ENCODE measurements around the gene CLCN1. TPM values are rescaled to one million over a fixed set of nuclear protein-coding genes. Genes with fewer than 3 reads are reported as not detected.

CLCN1 gene
- total and polyA plus RNA-seq, 12 donors: under 0.01 to 0.32 (median 0.12) TPM; not detected in 8

- Histone ChIP-seq H3K4me3 (no peak overlapping the region), H3K4me1 (replicated peaks in 1 of 2) (no peaks in the 10 kb centered on the region), H3K36me3 (replicated peaks in 1 of 2) (peaks cover 0 to 65% of the 10 kb centered on the region in 2 donors), H3K27ac (no peak overlapping the region), H3K9me3 (replicated peaks in 1 of 3) (no peaks in the 10 kb centered on the region), H3K27me3 (no peaks in the 10 kb centered on the region)
- 60 to 80% (median 70%) methylated on average over 2 of the region's 2 CpGs for WGBS, 4 donors
- TF ChIP-seq CTCF (IDR thresholded peaks at IDR 0.05) (no peak), POLR2A (IDR thresholded peaks at IDR 0.05) (no peak)
- no peak for DNase-seq
- intact Hi-C loops (cut with DNase I): no loop called here
Measured at GRCh38 chr7:143299346-143299745, 16.6 kb upstream of the CLCN1 start.

- Histone ChIP-seq H3K27ac (no peak overlapping the region), H3K27me3 (no peaks in the 10 kb centered on the region), H3K36me3 (replicated peaks in 1 of 2) (peaks cover 0 to 65% of the 10 kb centered on the region in 2 donors), H3K4me1 (replicated peaks in 1 of 2) (no peaks in the 10 kb centered on the region), H3K4me3 (no peak overlapping the region), H3K9me3 (replicated peaks in 1 of 3) (no peaks in the 10 kb centered on the region)
- intact Hi-C loops (cut with DNase I): loop anchor here in 1 of 2 donors (10.0 kb wide), 1 partner anchor 115 kb away; no protein-coding TSS in a partner anchor
- TF ChIP-seq CTCF (IDR thresholded peaks at IDR 0.05) (peak in 5 of 6 experiments; percentile 21 to 54 (median 44)), POLR2A (IDR thresholded peaks at IDR 0.05) (no peak)
- 66 to 74% (median 69%) methylated on average over 6 to 8 of the region's 8 CpGs for WGBS, 4 donors
- DNase-seq: peak in 6 of 7 donors; percentile 25 to 67 (median 59)
Measured at GRCh38 chr7:143299840-143300239, 16.1 kb upstream of the CLCN1 start.

- intact Hi-C loops (cut with DNase I): loop anchor here in 1 of 2 donors (10.0 kb wide), 1 partner anchor 114 kb away; no protein-coding TSS in a partner anchor
- no peak for DNase-seq
- H3K4me3 ChIP-seq: no peak overlapping the region
- WGBS, 4 donors: 73 to 84% (median 79%) methylated on average over 8 of the region's 8 CpGs
- H3K4me1 ChIP-seq (replicated peaks in 1 of 2): no peaks in the 10 kb centered on the region
- H3K36me3 ChIP-seq (replicated peaks in 1 of 2): peaks cover 0 to 65% of the 10 kb centered on the region in 2 donors
- H3K27ac ChIP-seq: no peak overlapping the region
- H3K9me3 ChIP-seq (replicated peaks in 1 of 3): no peaks in the 10 kb centered on the region
- H3K27me3 ChIP-seq: no peaks in the 10 kb centered on the region
- TF ChIP-seq POLR2A (IDR thresholded peaks at IDR 0.05) (no peak), CTCF (IDR thresholded peaks at IDR 0.05) (no peak)
Measured at GRCh38 chr7:143300959-143301935, 14.7 kb upstream of the CLCN1 start.

GRCh38 chr7:143303733-143304132 lies 12.2 kb upstream of the CLCN1 start:
- H3K36me3 ChIP-seq (replicated peaks in 1 of 2): peaks cover 0 to 81% of the 10 kb centered on the region in 2 donors
- intact Hi-C loops (cut with DNase I): loop anchor here in 1 of 2 donors (10.0 kb wide), 1 partner anchor 111 kb away; no protein-coding TSS in a partner anchor
- WGBS, 4 donors: 94 to 97% (median 96%) methylated on average over 10 of the region's 10 CpGs

More at GRCh38 chr7:143303733-143304132, 12.2 kb upstream of the CLCN1 start:
- no peaks in the 10 kb centered on the region for H3K9me3 ChIP-seq (replicated peaks in 1 of 3)
- no peak for DNase-seq
- no peaks in the 10 kb centered on the region for H3K27me3 ChIP-seq
- no peaks in the 10 kb centered on the region for H3K4me1 ChIP-seq (replicated peaks in 1 of 2)
- H3K27ac ChIP-seq: no peak overlapping the region
- no peak overlapping the region for H3K4me3 ChIP-seq
- no peak for TF ChIP-seq POLR2A (IDR thresholded peaks at IDR 0.05)
- no peak for TF ChIP-seq CTCF (IDR thresholded peaks at IDR 0.05)
